H1 (cell line): ENCODE data around the gene RHBDF2. TPM values are rescaled to one million over a fixed set of nuclear protein-coding genes. Genes with fewer than 3 reads are reported as not detected.

Experiments used
- CTCF ChIA-PET: fragments of 300-600 bp; sonication (Branson Sonifier 250); formaldehyde crosslinking; loops from one replicate; lab custom pipeline; 2021; ENCODE audit not compliant: partially characterized antibody; lab: Charles Lee
- POLR2A ChIA-PET: fragments of 300-600 bp; sonication (Branson Sonifier 250); formaldehyde crosslinking; loops from one replicate; lab custom pipeline; 2021; ENCODE audit warnings: inconsistent platforms; ENCODE audit not compliant: partially characterized antibody; lab: Charles Lee
- DNase-seq, 2 experiments: peaks; one replicate each; pipeline versions ENCODE4 v3.0.0 to v3.0.0-alpha.2; 2010 to 2022; ENCODE audit warnings: low spot score in 2 of 2, low read depth in 1 of 2, mixed read lengths in 1 of 2
- FAIRE-seq: peaks from 2 replicates; lab custom pipeline; 2011; peaks lifted over from hg19 to GRCh38; lab: Jason Lieb, UNC
- H2AFZ ChIP-seq: 2 replicates; pipeline ENCODE4 v1.8.1; 2012; ENCODE audit warnings: low read length, inconsistent platforms
- H2AK5ac ChIP-seq: 2 replicates; pipeline ENCODE4 v1.6.1; 2013; ENCODE audit warnings: low read depth, low read length
- H2BK120ac ChIP-seq: replicated peaks from 2 replicates; pipeline ENCODE3; 2013; ENCODE audit warnings: low read depth, low read length, inconsistent platforms
- H2BK12ac ChIP-seq: 2 replicates; pipeline ENCODE4 v1.6.1; 2013; ENCODE audit warnings: low read depth, low read length
- H2BK15ac ChIP-seq: 2 replicates; pipeline ENCODE4 v1.6.1; 2013; ENCODE audit warnings: low read length
- H2BK20ac ChIP-seq: 2 replicates; pipeline ENCODE4 v1.6.1; 2013; ENCODE audit warnings: low read length
- H2BK5ac ChIP-seq: 2 replicates; pipeline ENCODE4 v1.6.1; 2013; ENCODE audit warnings: low read depth, low read length
- H3K14ac ChIP-seq: 2 replicates; pipeline ENCODE4 v1.6.1; 2013; ENCODE audit warnings: inconsistent platforms; ENCODE audit not compliant: insufficient read length
- H3K18ac ChIP-seq: 2 replicates; pipeline ENCODE4 v1.6.1; 2013; ENCODE audit warnings: low read length; ENCODE audit errors: extremely low read depth
- H3K23ac ChIP-seq: 2 replicates; pipeline ENCODE4 v1.6.1; 2013; ENCODE audit warnings: inconsistent platforms; ENCODE audit not compliant: insufficient read length
- H3K23me2 ChIP-seq: 2 replicates; pipeline ENCODE4 v1.6.1; 2013; ENCODE audit warnings: low read depth, low read length
- H3K27ac ChIP-seq: 2 replicates; pipeline ENCODE4 v1.6.1; 2011; ENCODE audit warnings: low read depth, low read length, inconsistent platforms
- H3K27me3 ChIP-seq, 4 experiments: replicated peaks in 1 of 4; 1 replicate in 1 of 4; 2 replicates in 3 of 4; pipeline versions ENCODE4 v1.6.1 to v1.8.1; 2011 to 2013; ENCODE audit warnings: low read length in 3 of 4, mild to moderate bottlenecking in 3 of 4, inconsistent platforms in 2 of 4, mixed read lengths in 2 of 4, moderate library complexity in 1 of 4; ENCODE audit not compliant: control insufficient read depth in 3 of 4, insufficient read depth in 3 of 4; ENCODE audit errors: extremely low read depth in 1 of 4
- H3K36me3 ChIP-seq, 4 experiments: 2 replicates each; pipeline versions ENCODE4 v1.6.1 to v1.8.1; 2011 to 2013; ENCODE audit warnings: mild to moderate bottlenecking in 4 of 4, low read length in 3 of 4, moderate library complexity in 2 of 4, control low read depth in 1 of 4, inconsistent platforms in 1 of 4; ENCODE audit not compliant: insufficient read depth in 4 of 4, control insufficient read depth in 2 of 4
- H3K4ac ChIP-seq: replicated peaks from 2 replicates; pipeline ENCODE3; 2013; ENCODE audit warnings: low read length, low read depth, mixed read lengths, inconsistent platforms; ENCODE audit not compliant: insufficient read length
- H3K4me1 ChIP-seq, 4 experiments: replicated peaks in 1 of 4; 1 replicate in 1 of 4; 2 replicates in 3 of 4; pipeline versions ENCODE4 v1.6.1 to v1.8.1; 2011 to 2013; ENCODE audit warnings: low read length in 3 of 4, inconsistent platforms in 2 of 4, mixed read lengths in 1 of 4; ENCODE audit not compliant: insufficient read depth in 4 of 4, control insufficient read depth in 3 of 4
- H3K4me2 ChIP-seq, 2 experiments: 2 replicates each; pipeline versions ENCODE4 v1.6.1 to v1.8.1; 2011 to 2013; ENCODE audit warnings: low read depth in 2 of 2, low read length in 2 of 2, control low read depth in 1 of 2, inconsistent platforms in 1 of 2, mild to moderate bottlenecking in 1 of 2; ENCODE audit not compliant: insufficient read depth in 1 of 2
- H3K4me3 ChIP-seq, 4 experiments: fragments of 200-600, 300-600 bp in 1 of 4; sonication (generic), shearing (Covaris generic), sonication (Bioruptor Twin) in 1 of 4; 2 replicates each; pipeline versions ENCODE4 v1.5.1 to v1.8.1; 2011 to 2016; ENCODE audit warnings: low read length in 4 of 4, low read depth in 3 of 4, control low read depth in 2 of 4, inconsistent platforms in 2 of 4, mild to moderate bottlenecking in 2 of 4, mixed read lengths in 1 of 4, moderate library complexity in 1 of 4; ENCODE audit not compliant: insufficient read depth in 2 of 4; ENCODE audit errors: extremely low read depth in 1 of 4
- H3K56ac ChIP-seq: replicated peaks from 2 replicates; pipeline ENCODE3; 2013; ENCODE audit warnings: low read depth, mild to moderate bottlenecking, mixed read lengths, low read length, inconsistent platforms; ENCODE audit not compliant: insufficient read length
- H3K79me1 ChIP-seq: 2 replicates; pipeline ENCODE4 v1.6.1; 2013; ENCODE audit warnings: low read depth, low read length, control low read depth
- H3K79me2 ChIP-seq, 2 experiments: 2 replicates each; pipeline versions ENCODE4 v1.6.1 to v1.8.1; 2012 to 2013; ENCODE audit warnings: low read length in 2 of 2, mild to moderate bottlenecking in 2 of 2, inconsistent platforms in 1 of 2; ENCODE audit not compliant: insufficient read depth in 2 of 2, control insufficient read depth in 1 of 2
- H3K9ac ChIP-seq, 4 experiments: replicated peaks in 1 of 4; 1 replicate in 1 of 4; 2 replicates in 3 of 4; pipeline versions ENCODE4 v1.6.1 to v1.8.1; 2011 to 2013; ENCODE audit warnings: low read depth in 3 of 4, low read length in 3 of 4, control low read depth in 2 of 4, mild to moderate bottlenecking in 2 of 4, moderate library complexity in 2 of 4, inconsistent platforms in 1 of 4; ENCODE audit errors: extremely low read depth in 1 of 4
- H3K9me3 ChIP-seq, 2 experiments: 2 replicates each; pipeline versions ENCODE4 v1.6.1 to v1.8.1; 2012 to 2013; ENCODE audit warnings: mild to moderate bottlenecking in 2 of 2, moderate library complexity in 2 of 2, control low read depth in 1 of 2, inconsistent platforms in 1 of 2, low read depth in 1 of 2, low read length in 1 of 2, mixed read lengths in 1 of 2; ENCODE audit not compliant: insufficient read depth in 2 of 2
- H4K20me1 ChIP-seq, 2 experiments: replicated peaks in 1 of 2; 2 replicates each; pipeline versions ENCODE3 to v1.8.1; 2011 to 2013; ENCODE audit warnings: inconsistent platforms in 2 of 2, low read length in 2 of 2, mild to moderate bottlenecking in 1 of 2; ENCODE audit not compliant: insufficient read depth in 2 of 2, control insufficient read depth in 1 of 2
- H4K5ac ChIP-seq: 2 replicates; pipeline ENCODE4 v1.6.1; 2013; ENCODE audit warnings: low read length, low read depth, mixed read lengths, inconsistent platforms; ENCODE audit not compliant: insufficient read length
- H4K8ac ChIP-seq: 2 replicates; pipeline ENCODE4 v1.8.0; 2013; ENCODE audit warnings: mild to moderate bottlenecking, moderate library complexity, low read length, inconsistent platforms; ENCODE audit not compliant: insufficient read depth; ENCODE audit errors: extremely low read depth
- H4K91ac ChIP-seq: replicated peaks from 2 replicates; pipeline ENCODE3; 2013; ENCODE audit warnings: low read length, mixed read lengths, inconsistent platforms; ENCODE audit not compliant: insufficient read length
- ATF2 ChIP-seq: IDR thresholded peaks from 2 replicates; pipeline ENCODE4 v1.6.1; 2012; ENCODE audit warnings: low read length, inconsistent platforms
- CEBPB ChIP-seq: IDR thresholded peaks from 2 replicates; pipeline ENCODE4 v1.6.1; 2012; ENCODE audit warnings: low read depth, low read length
- CREB1 ChIP-seq: IDR thresholded peaks from 2 replicates; pipeline ENCODE4 v1.6.1; 2012; ENCODE audit warnings: inconsistent platforms
- GTF2F1 ChIP-seq: IDR thresholded peaks from 2 replicates; pipeline ENCODE4 v1.6.1; 2012; ENCODE audit warnings: low read depth, low read length, improper control_type of control experiment, borderline replicate concordance
- HDAC6 ChIP-seq: IDR thresholded peaks from one replicate; pipeline ENCODE4 v1.7.1; 2012; ENCODE audit warnings: low read depth, mild to moderate bottlenecking, inconsistent platforms, low read length, moderate library complexity
- JUND ChIP-seq: IDR thresholded peaks from 2 replicates; pipeline ENCODE4 v1.6.1; 2011; ENCODE audit warnings: mild to moderate bottlenecking, improper control_type of control experiment, low read length
- RNF2 ChIP-seq: fragments of 200-900, 300-1000 bp; sonication (generic); IDR thresholded peaks from 2 replicates; pipeline ENCODE4 v1.7.1; 2016; ENCODE audit warnings: borderline replicate concordance, low read depth, mild to moderate bottlenecking, antibody characterized with exemption, low read length; ENCODE audit not compliant: poor library complexity, severe bottlenecking; ENCODE audit errors: missing control alignments
- SAP30 ChIP-seq: fragments of 300-600 bp; sonication (generic); IDR thresholded peaks from 2 replicates; pipeline ENCODE4 v1.7.1; 2012; ENCODE audit warnings: low read length, moderate library complexity, mild to moderate bottlenecking, inconsistent platforms; ENCODE audit not compliant: insufficient read depth, insufficient replicate concordance
- SIX5 ChIP-seq: IDR thresholded peaks from 2 replicates; pipeline ENCODE4 v1.6.1; 2011; ENCODE audit warnings: mild to moderate bottlenecking, low read depth, low read length
- SP2 ChIP-seq: IDR thresholded peaks from 2 replicates; pipeline ENCODE4 v1.6.1; 2012; ENCODE audit warnings: mild to moderate bottlenecking, low read length, inconsistent platforms
- TAF1 ChIP-seq: IDR thresholded peaks from 2 replicates; pipeline ENCODE4 v1.6.1; 2011; ENCODE audit warnings: mild to moderate bottlenecking, low read depth, low read length
- WGBS, 2 experiments: shearing (Covaris generic) in 1 of 2; methylation state at CpG; one replicate each; pipeline versions ENCODE4 v1.1.6 to v1.1.7; 2013 to 2015; ENCODE audit warnings: low lambda C conversion rate in 2 of 2, mixed read lengths in 2 of 2, inconsistent platforms in 1 of 2, low coverage in 1 of 2, missing lambda C conversion rate in 1 of 2; ENCODE audit not compliant: insufficient replicate concordance in 2 of 2, insufficient coverage in 1 of 2, insufficient read length in 1 of 2; ENCODE audit errors: extremely low coverage in 1 of 2, missing lambda C conversion rate in 1 of 2; 5-methylcytosine and 5-hydroxymethylcytosine counted together
- polyA plus RNA-seq, 7 experiments: library from polyadenylated mRNA; depleted of rRNA in 3 of 7; stranded (reverse) in 5 of 7; unstranded in 2 of 7; fragments of >200 nt in 5 of 7; fragments of 200-250 nt in 2 of 7; gene quantifications; 1 replicate in 5 of 7; 2 replicates in 1 of 7; 4 replicates in 1 of 7; pipeline versions ENCODE4 v1.2.1 to v1.2.3, GENCODE V29; 2011 to 2013; ENCODE audit warnings: missing spikeins in 2 of 7, mixed read lengths in 2 of 7
- total RNA-seq: library from RNA; stranded (reverse); fragmentation: NEBNext Ultra II Directional; extraction: Animal tissue kit (Norgen Biotek cat#: 25700); gene quantifications from 2 replicates; pipeline ENCODE4 v1.2.1, GENCODE V29; 2021

RHBDF2 gene
- total and polyA plus RNA-seq, 2 of the 8 experiments (the other 6 are each of a cell fraction or from before 2014, with no cell fraction given): 21.2 to 25.9 TPM

- Histone ChIP-seq H3K27me3 (peaks cover 0 to 7% (median 1%) of the 10 kb centered on the region in 4 experiments; a peak in 3 of 7 replicates), H3K9me3 (no peaks in the 10 kb centered on the region), H3K79me2 (no peaks in the 10 kb centered on the region), H2BK15ac (peak overlapping the region; percentile 18; the same call in 1 of the 2 replicates), H3K36me3 (no peaks in the 10 kb centered on the region), H3K56ac (no peak overlapping the region), H2AK5ac (no peak overlapping the region), H2BK120ac (no peak overlapping the region), H2BK5ac (no peak overlapping the region), H3K27ac (no peak overlapping the region), H4K20me1 (no peaks in the 10 kb centered on the region), H3K9ac (no peak overlapping the region), H3K14ac (no peak overlapping the region), H3K23ac (no peak overlapping the region), H3K18ac (peak overlapping the region; percentile 71), H3K23me2 (no peaks in the 10 kb centered on the region), H4K5ac (no peak overlapping the region), H2BK12ac (peak overlapping the region; percentile 80; the same call in 1 of the 2 replicates), H3K4me3 (no peak overlapping the region), H4K91ac (peak overlapping the region; percentile 88), H3K4me1 (peaks cover 0 to 27% (median 21%) of the 10 kb centered on the region in 4 experiments; a peak in 6 of 7 replicates), H2BK20ac (peak overlapping the region; percentile 61; the same call in 1 of the 2 replicates), H2AFZ (no peak overlapping the region), H3K4ac (peak overlapping the region; percentile 85), H3K79me1 (no peaks in the 10 kb centered on the region), H4K8ac (peak overlapping the region; percentile 62; the same call in 1 of the 2 replicates), H3K4me2 (no peak overlapping the region)
- ChIA-PET POLR2A (interaction anchor here (1.3 to 5.1 kb wide), 5 partner anchors 8 to 141 kb away, joined by 3 to 30 read pairs (median 3); partner anchors contain the start of gene PRCD), CTCF (interaction anchor here (0.7 to 4.9 kb wide), 5 partner anchors 9 to 150 kb away, joined by 3 to 41 read pairs (median 15); partner anchors contain the start of gene PRCD)
- DNase-seq (peak in 1 of 2 experiments; percentile 41), FAIRE-seq (no peak)
- 87% methylated on average over 26 of the region's 32 CpGs; no CpG with 5 or more reads in 1 of the 2 experiments for WGBS, 2 experiments
- TF ChIP-seq SIX5 (no peak), ATF2 (no peak), HDAC6 (no peak), CREB1 (no peak), JUND (no peak), TAF1 (no peak), CEBPB (no peak), RNF2 (no peak), SP2 (no peak), SAP30 (no peak), GTF2F1 (no peak)
These were observed 29.7 kb upstream of the RHBDF2 start for GRCh38 chr17:76530811-76531485.
